Neural progenitor cell (in vitro differentiated cells): ENCODE results near the gene JPH2.

Experiments used
- CTCF ChIP-seq: fragments of 200-600 bp; sonication (generic); IDR thresholded peaks from 2 replicates; pipeline ENCODE4 v1.5.1; 2017; ENCODE audit warnings: antibody characterized with exemption, mild to moderate bottlenecking
- EZH2 ChIP-seq: fragments of 200-600 bp; sonication (generic); IDR thresholded peaks from 2 replicates; pipeline ENCODE4 v1.6.1; 2017; ENCODE audit warnings: antibody characterized with exemption, mild to moderate bottlenecking, moderate library complexity

- TF ChIP-seq CTCF (no peak), EZH2 (no peak)
Measured at GRCh38 chr20:44153636-44154043, 33.3 kb downstream of the JPH2 start.
